Measurements from ENCODE around the gene TAC3.

TAC3 gene

GRCh38 chr12:57008178-57008577, 8.2 kb downstream of the TAC3 start:
- no peak overlapping the region for H3K27ac ChIP-seq
- peak; percentile 89 for TF ChIP-seq CTCF (conservative IDR thresholded peaks at IDR 0.05)

GRCh38 chr12:57006809-57007475, 9.4 kb downstream of the TAC3 start:
- no peak; the same call in none of the 2 replicates for TF ChIP-seq CTCF (conservative IDR thresholded peaks at IDR 0.05)
- H3K27ac ChIP-seq: peak overlapping the region; percentile 87

- peak; percentile 98 for TF ChIP-seq CTCF (conservative IDR thresholded peaks at IDR 0.05)
- H3K27ac ChIP-seq: peak within 1 kb of the TSS; percentile 87
Measured at GRCh38 chr12:57005980-57006808, 10.1 kb downstream of the TAC3 start, which contains the start of gene ZBTB39. Gene ZBTB39 (minus strand): TSS chr12:57006546. CDS start chr12:57004917, 1,629 bp downstream.

GRCh38 chr12:57004651-57005050, 11.7 kb downstream of the TAC3 start:
- TF ChIP-seq CTCF (conservative IDR thresholded peaks at IDR 0.05): no peak
- no peak overlapping the region for H3K27ac ChIP-seq

- H3K27ac ChIP-seq: no peak overlapping the region
- no peak for TF ChIP-seq CTCF (conservative IDR thresholded peaks at IDR 0.05)
Measured at GRCh38 chr12:57003395-57003794, 12.9 kb downstream of the TAC3 start.

GRCh38 chr12:57001448-57001906, 14.9 kb downstream of the TAC3 start:
- peak overlapping the region; percentile 66 for H3K27ac ChIP-seq
- TF ChIP-seq CTCF (conservative IDR thresholded peaks at IDR 0.05): peak; percentile 94

- no peak overlapping the region; the same call in 1 of the 2 replicates for H3K27ac ChIP-seq
- TF ChIP-seq CTCF (conservative IDR thresholded peaks at IDR 0.05): no peak
Measured at GRCh38 chr12:57000393-57000792, 15.9 kb downstream of the TAC3 start.

Measured in VCaP (cell line).